GM12892 (cell line): ENCODE measurements around the gene ADARB2.

Experiments
- POLR2A ChIP-seq: IDR thresholded peaks from 2 replicates; pipeline ENCODE4 v1.6.1; 2011; ENCODE audit warnings: low read depth, low read length, control low read depth
- POLR2AphosphoS5 ChIP-seq: IDR thresholded peaks from 2 replicates; pipeline ENCODE4 v1.6.1; 2011; ENCODE audit warnings: low read depth, low read length, control low read depth

GRCh38 chr10:1594372-1595241 is 142.7 kb downstream of the ADARB2 start:
- no peak for TF ChIP-seq POLR2A
- no peak for TF ChIP-seq POLR2AphosphoS5
